Erythroblast (primary cell): ENCODE data around the gene PSMC5.

ENCODE experiments used
- GATA1 ChIP-seq: IDR thresholded peaks from 2 replicates; pipeline ENCODE4 v1.6.1; 2011; ENCODE audit warnings: low read depth, mild to moderate bottlenecking, control low read depth, low read length, moderate library complexity
- POLR2A ChIP-seq: IDR thresholded peaks from 2 replicates; pipeline ENCODE4 v1.6.1; 2011; ENCODE audit warnings: mild to moderate bottlenecking, low read length

- no peak for TF ChIP-seq POLR2A
- TF ChIP-seq GATA1, result no peak
Measured at GRCh38 chr17:63819585-63820537, 7.4 kb upstream of the PSMC5 start.
